A375 (cell line): Measurements from ENCODE around the gene PGBD5. TPM values are rescaled to one million over a fixed set of nuclear protein-coding genes. Genes with fewer than 3 reads are reported as not detected.

Source experiments
- total RNA-seq: library from RNA; depleted of rRNA; stranded (reverse); fragments of >200 nt; shearing (Covaris generic); gene quantifications from 2 replicates; pipeline ENCODE4 v1.2.3, GENCODE V29; 2014; rRNA removed

PGBD5 gene, protein sequence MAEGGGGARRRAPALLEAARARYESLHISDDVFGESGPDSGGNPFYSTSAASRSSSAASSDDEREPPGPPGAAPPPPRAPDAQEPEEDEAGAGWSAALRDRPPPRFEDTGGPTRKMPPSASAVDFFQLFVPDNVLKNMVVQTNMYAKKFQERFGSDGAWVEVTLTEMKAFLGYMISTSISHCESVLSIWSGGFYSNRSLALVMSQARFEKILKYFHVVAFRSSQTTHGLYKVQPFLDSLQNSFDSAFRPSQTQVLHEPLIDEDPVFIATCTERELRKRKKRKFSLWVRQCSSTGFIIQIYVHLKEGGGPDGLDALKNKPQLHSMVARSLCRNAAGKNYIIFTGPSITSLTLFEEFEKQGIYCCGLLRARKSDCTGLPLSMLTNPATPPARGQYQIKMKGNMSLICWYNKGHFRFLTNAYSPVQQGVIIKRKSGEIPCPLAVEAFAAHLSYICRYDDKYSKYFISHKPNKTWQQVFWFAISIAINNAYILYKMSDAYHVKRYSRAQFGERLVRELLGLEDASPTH
- under 0.01 and 0.23 TPM in 2 replicates for total RNA-seq

DNA sequence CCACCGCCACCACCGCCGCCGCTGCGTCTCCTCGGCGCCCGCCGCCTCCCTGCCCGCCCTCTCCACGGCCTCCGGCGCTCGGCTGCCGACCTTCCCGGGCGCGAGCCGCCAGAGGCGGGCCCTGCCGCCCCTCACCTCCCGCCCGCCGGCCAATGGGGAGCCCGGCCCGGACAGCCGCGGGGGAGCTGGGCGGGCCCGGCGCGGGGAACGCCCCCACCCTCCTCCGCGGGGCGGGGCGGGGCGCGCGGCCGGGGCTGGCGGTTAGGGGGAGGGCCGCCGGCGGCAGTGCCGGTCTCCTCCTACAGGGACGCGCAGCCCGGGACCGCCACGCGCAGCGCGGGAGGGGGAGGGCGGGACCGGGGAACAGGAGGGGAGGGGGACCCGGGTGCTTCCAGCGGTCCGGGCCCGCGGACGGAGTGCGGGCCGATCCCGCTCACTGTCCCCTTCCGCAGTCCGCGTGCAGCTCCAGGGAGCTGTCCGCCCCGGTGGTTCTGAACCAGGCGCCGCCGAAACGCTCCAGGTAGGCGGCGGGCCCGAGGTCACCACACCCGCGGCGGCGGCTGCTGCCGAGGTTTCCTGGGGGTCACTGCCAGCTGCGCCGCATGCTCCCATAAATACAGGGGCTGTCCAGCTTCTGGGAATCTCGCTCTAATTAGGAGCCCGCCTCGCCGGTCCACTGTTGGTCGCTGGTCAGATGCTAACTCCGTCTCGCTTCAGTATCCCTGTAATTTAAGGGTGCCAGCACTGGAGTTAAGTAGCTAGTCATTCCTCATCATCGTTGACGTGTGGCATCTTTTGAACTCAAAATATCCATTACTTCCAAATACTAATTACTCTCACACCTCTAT, at the start of gene PGBD5:
Gene PGBD5 (minus strand): TSS at position 87 of the 848 bp plus-strand sequence. CDS start 404 bp downstream, outside the sequence.

Other genes starting within 250 kb of the PGBD5 start
- gene COG2, start 216.1 kb upstream of the PGBD5 start, total RNA-seq = 43.8 and 58.2 TPM in 2 replicates